Endothelial cell (in vitro differentiated cells): ENCODE data around the gene OTC. TPM values are rescaled to one million over a fixed set of nuclear protein-coding genes. Genes with fewer than 3 reads are reported as not detected.

Experiments used
- DNase-seq: peaks from one replicate; pipeline ENCODE4 v3.0.0; 2021; ENCODE audit warnings: low spot score
- H3K27ac Mint-ChIP-seq: one replicate; pipeline ENCODE4 v1.8.0; 2021; ENCODE audit warnings: mixed read lengths, inconsistent platforms; ENCODE audit not compliant: unreplicated experiment
- H3K27me3 Mint-ChIP-seq: one replicate; pipeline ENCODE4 v1.8.0; 2021; ENCODE audit warnings: mild to moderate bottlenecking, moderate library complexity, mixed read lengths, inconsistent platforms; ENCODE audit not compliant: unreplicated experiment
- H3K36me3 Mint-ChIP-seq: one replicate; pipeline ENCODE4 v1.8.0; 2021; ENCODE audit warnings: mild to moderate bottlenecking, low read depth, mixed read lengths, inconsistent platforms; ENCODE audit not compliant: unreplicated experiment
- H3K4me1 Mint-ChIP-seq: one replicate; pipeline ENCODE4 v1.8.0; 2021; ENCODE audit warnings: mild to moderate bottlenecking, mixed read lengths, inconsistent platforms; ENCODE audit not compliant: unreplicated experiment
- H3K4me3 Mint-ChIP-seq: one replicate; pipeline ENCODE4 v1.8.0; 2021; ENCODE audit warnings: mild to moderate bottlenecking, mixed read lengths, inconsistent platforms; ENCODE audit not compliant: unreplicated experiment
- H3K9me3 Mint-ChIP-seq: one replicate; pipeline ENCODE4 v1.8.0; 2021; ENCODE audit warnings: mixed read lengths, inconsistent platforms; ENCODE audit not compliant: unreplicated experiment
- total RNA-seq: library from RNA; stranded (reverse); fragmentation: NEBNext Ultra II Directional; extraction: Animal tissue kit (Norgen Biotek cat#: 25700); gene quantifications from one replicate; pipeline ENCODE4 v1.2.1, GENCODE V29; 2021; ENCODE audit not compliant: unreplicated experiment
- TF ChIP-seq, protein P1 (sequence below): fragments of 200-600 bp; sonication (generic); IDR thresholded peaks from one replicate; pipeline ENCODE4 v1.5.0; 2021; ENCODE audit warnings: antibody characterized with exemption; ENCODE audit not compliant: unreplicated experiment

Gene OTC
- total RNA-seq, 1 donor from 2014 or later = not detected

DNA sequence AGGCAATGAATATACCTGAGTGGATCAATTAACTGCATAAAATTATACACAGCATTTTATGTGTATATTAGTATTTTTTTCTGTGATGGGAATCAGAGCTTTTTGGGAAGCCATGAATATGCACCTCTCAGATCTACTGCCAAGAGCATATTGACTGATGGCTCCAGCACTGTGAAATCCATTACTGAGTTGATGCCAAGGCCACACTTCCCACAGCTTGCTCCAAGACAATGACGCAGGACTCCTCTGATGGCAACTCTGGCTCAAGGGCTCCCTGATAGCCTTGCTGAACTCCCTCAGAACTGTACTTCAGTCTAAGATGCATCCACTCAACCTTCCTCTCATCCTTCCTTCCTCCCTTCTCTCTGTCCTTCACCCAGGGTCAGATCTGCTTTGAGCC lies 82.7 kb downstream of the OTC start:
- no peaks in the 10 kb centered on the region for H3K27me3 Mint-ChIP-seq
- DNase-seq = no peak
- no peak overlapping the region for H3K4me3 Mint-ChIP-seq
- H3K9me3 Mint-ChIP-seq = no peaks in the 10 kb centered on the region
- TF ChIP-seq, protein P1, sequence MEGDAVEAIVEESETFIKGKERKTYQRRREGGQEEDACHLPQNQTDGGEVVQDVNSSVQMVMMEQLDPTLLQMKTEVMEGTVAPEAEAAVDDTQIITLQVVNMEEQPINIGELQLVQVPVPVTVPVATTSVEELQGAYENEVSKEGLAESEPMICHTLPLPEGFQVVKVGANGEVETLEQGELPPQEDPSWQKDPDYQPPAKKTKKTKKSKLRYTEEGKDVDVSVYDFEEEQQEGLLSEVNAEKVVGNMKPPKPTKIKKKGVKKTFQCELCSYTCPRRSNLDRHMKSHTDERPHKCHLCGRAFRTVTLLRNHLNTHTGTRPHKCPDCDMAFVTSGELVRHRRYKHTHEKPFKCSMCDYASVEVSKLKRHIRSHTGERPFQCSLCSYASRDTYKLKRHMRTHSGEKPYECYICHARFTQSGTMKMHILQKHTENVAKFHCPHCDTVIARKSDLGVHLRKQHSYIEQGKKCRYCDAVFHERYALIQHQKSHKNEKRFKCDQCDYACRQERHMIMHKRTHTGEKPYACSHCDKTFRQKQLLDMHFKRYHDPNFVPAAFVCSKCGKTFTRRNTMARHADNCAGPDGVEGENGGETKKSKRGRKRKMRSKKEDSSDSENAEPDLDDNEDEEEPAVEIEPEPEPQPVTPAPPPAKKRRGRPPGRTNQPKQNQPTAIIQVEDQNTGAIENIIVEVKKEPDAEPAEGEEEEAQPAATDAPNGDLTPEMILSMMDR = no peak
- no peaks in the 10 kb centered on the region for H3K36me3 Mint-ChIP-seq
- H3K4me1 Mint-ChIP-seq = no peaks in the 10 kb centered on the region
- H3K27ac Mint-ChIP-seq = no peak overlapping the region

DNA sequence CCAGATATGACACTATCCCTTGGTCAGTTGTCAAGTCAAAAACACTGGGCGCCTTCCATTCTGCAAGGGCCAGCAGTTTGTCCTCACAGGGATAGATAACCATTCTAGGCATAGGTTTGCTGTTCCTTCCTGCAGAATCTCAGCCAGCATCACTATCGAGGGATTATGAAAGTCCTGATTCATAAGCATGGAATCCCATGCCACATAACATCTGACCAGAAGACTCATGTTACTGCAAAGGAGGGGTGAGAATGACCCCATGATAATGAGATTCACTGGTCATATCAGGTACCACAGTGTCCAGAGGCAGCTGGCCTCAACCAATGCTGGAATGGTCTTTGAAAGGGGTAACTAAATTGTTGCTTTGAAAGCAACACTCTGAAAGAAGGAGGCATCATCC lies 84.7 kb downstream of the OTC start:
- H3K9me3 Mint-ChIP-seq = no peaks in the 10 kb centered on the region
- H3K27me3 Mint-ChIP-seq = no peaks in the 10 kb centered on the region
- no peak overlapping the region for H3K4me3 Mint-ChIP-seq
- no peaks in the 10 kb centered on the region for H3K4me1 Mint-ChIP-seq
- no peak for DNase-seq
- TF ChIP-seq, protein P1 = no peak
- H3K36me3 Mint-ChIP-seq = no peaks in the 10 kb centered on the region
- H3K27ac Mint-ChIP-seq = no peak overlapping the region

DNA sequence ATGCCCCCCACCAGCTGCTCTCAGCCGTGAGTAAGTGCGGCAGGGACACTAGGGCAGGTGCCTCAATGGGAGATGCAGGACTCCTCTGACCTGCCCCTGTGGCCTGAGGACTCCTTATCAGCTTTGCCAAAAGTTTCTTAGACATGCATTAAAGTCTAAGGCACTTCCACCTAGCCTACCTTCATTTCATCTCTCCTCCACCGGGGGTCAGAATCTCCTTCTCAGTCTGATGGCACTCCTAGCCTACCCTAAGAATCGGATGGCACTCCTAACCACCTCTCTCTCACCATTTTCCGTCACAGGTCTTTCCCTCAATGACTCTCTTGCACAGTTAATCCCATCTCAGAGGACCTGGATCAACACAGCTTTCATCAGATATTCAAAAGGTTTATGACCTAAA lies 85.9 kb downstream of the OTC start:
- TF ChIP-seq, protein P1 = no peak
- no peak for DNase-seq
- H3K9me3 Mint-ChIP-seq = no peaks in the 10 kb centered on the region
- H3K36me3 Mint-ChIP-seq = no peaks in the 10 kb centered on the region
- H3K4me3 Mint-ChIP-seq = no peak overlapping the region
- no peaks in the 10 kb centered on the region for H3K27me3 Mint-ChIP-seq
- no peak overlapping the region for H3K27ac Mint-ChIP-seq
- no peaks in the 10 kb centered on the region for H3K4me1 Mint-ChIP-seq

DNA sequence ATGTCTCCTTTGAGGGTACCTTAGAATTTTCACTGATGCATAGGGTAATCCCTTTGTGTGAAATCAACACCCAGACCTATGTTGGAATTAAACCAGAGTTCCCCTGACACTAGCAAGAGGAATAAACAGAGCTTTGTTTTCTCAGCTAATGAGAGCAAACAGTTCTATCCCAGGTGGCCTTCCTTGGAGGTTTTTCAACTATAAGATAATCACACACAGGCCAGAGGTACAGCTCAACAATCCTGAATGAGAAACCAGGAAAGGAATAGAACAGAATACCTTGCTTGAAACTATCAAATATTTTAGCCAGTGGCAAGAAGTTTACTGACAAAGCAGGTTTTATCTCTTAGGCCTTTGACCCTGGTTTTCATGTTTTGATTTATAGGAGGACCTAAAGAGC lies 100.2 kb downstream of the OTC start:
- TF ChIP-seq, protein P1 = no peak
- Mint-ChIP-seq H3K27ac (no peak overlapping the region), H3K36me3 (no peaks in the 10 kb centered on the region), H3K9me3 (no peaks in the 10 kb centered on the region), H3K27me3 (no peaks in the 10 kb centered on the region), H3K4me1 (no peaks in the 10 kb centered on the region), H3K4me3 (no peak overlapping the region)
- DNase-seq = no peak

DNA sequence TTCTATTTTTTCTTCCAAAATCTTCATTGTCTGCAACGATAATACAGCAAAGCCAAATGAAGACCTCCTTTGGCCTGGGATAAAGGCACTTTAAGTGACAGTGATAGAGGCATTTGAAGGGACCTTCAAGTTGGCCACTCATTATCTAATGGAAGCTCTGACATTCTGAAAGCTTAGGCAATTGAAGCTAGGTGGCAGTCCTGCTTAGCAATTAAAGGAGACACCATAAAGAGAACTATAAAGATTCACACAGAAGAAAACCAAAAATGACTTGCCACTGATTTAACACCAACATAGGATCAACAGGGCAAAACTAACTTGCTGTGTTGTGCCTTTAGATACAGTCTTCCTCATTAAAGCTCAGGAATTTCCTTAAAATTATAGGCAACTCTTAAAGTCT lies 105.7 kb downstream of the OTC start:
- Mint-ChIP-seq H3K4me3 (no peak overlapping the region), H3K9me3 (no peaks in the 10 kb centered on the region), H3K4me1 (no peaks in the 10 kb centered on the region), H3K27ac (no peak overlapping the region), H3K36me3 (no peaks in the 10 kb centered on the region), H3K27me3 (no peaks in the 10 kb centered on the region)
- TF ChIP-seq, protein P1 = no peak
- DNase-seq = no peak
